AG09319 (cell line): ENCODE results near the gene NPPC.

Experiments
- DNase-seq: peaks from one replicate; pipeline ENCODE4 v3.0.0-alpha.2; 2010; ENCODE audit warnings: low read depth; ENCODE audit errors: extremely low read depth
- CTCF ChIP-seq: IDR thresholded peaks from 2 replicates; pipeline ENCODE4 v1.5.1; 2011; ENCODE audit warnings: low read depth, mild to moderate bottlenecking, inconsistent platforms, low read length, moderate library complexity

The NPPC gene

GRCh38 chr2:231926180-231926741, at the start of gene NPPC:
Gene NPPC (minus strand): TSS chr2:231926396. CDS start chr2:231926249, 147 bp downstream.
- DNase-seq = no peak
- peak; percentile 2; the same call in 1 of the 2 replicates for TF ChIP-seq CTCF

GRCh38 chr2:231975001-231975400, 48.8 kb upstream of the NPPC start:
- TF ChIP-seq CTCF = no peak
- no peak for DNase-seq

GRCh38 chr2:231970461-231970860, 44.3 kb upstream of the NPPC start:
- TF ChIP-seq CTCF = no peak
- DNase-seq = no peak

GRCh38 chr2:231968820-231969219, 42.6 kb upstream of the NPPC start:
- no peak for TF ChIP-seq CTCF

GRCh38 chr2:231966886-231967285, 40.7 kb upstream of the NPPC start:
- no peak for TF ChIP-seq CTCF

More at GRCh38 chr2:231968820-231969219, 42.6 kb upstream of the NPPC start:
- no peak for DNase-seq

GRCh38 chr2:231965102-231965501, 38.9 kb upstream of the NPPC start:
- no peak for DNase-seq
- no peak for TF ChIP-seq CTCF

More at GRCh38 chr2:231966886-231967285, 40.7 kb upstream of the NPPC start:
- DNase-seq = no peak

GRCh38 chr2:231961349-231962166, 35.4 kb upstream of the NPPC start, which contains the start of gene DIS3L2:
Gene DIS3L2 (plus strand): TSS chr2:231961713. CDS start chr2:232014928, 53,215 bp downstream.
- no peak for TF ChIP-seq CTCF
- peak; percentile 27 for DNase-seq
